ENCODE data around the gene PDZD7.
A peak's percentile ranks its signal among the peaks of the same experiment; 100 is the strongest.
"Not testable (repeated sequence)": the region's sequence is repeated elsewhere in the genome, so short reads cannot be mapped to it uniquely, and the experiment has no call there.

PDZD7 gene

DNA sequence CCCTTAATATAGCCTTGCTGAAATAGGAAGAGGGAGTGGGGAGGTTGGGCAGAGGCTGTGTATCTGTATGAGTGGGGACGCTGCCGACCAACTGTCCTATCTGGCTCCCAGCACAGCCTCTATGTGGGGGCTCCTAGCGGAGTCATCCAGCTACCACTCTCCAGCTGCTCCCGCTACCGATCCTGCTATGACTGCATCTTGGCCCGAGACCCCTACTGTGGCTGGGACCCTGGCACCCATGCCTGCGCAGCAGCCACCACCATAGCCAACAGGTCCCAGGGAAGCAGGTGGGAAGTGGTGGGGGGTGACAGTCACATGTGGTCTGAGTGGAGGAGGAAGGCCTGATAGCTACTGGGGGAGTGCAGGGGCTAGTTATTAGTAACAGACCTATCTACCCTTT lies 50.2 kb downstream of the PDZD7 start:
- peak in 1 of 2 donors; percentile 2 for DNase-seq

DNA sequence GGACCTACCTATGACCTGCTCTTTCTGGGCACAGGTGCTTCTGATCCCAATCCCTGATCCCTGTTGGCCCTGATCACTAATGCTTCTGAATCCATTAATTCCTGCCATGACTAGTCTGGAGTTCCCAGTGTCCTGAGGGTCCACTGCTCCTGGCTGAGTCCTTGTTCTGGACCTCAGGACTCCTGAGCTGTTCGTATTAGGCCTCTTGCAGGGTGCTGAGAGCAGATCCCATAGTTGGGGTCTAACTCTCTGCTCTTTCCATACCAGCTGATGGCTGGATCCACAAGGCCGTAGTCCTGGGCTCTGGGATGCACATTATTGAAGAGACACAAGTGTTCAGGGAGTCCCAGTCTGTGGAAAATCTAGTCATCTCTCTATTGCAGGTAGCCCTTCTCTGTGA lies 50.6 kb downstream of the PDZD7 start:
- DNase-seq, result peak in 1 of 2 donors; percentile 4

DNA sequence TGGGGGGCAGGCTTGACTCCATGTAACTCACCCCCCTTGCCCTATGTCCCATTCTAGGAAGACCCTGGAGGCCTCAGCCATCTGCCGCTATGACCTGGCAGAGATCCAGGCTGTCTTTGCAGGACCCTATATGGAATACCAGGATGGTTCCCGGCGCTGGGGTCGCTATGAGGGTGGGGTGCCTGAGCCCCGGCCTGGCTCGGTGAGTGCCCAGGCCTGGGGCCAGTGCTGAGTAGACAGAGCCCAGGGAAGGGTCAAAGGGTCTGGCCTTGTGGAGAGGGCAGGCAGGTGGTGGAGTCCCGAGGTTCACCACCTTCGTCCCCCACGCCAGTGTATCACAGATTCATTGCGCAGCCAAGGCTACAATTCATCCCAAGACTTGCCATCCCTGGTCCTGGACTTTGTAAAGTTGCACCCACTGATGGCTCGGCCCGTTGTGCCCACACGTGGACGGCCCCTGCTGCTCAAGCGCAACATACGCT lies 51.1 kb downstream of the PDZD7 start:
- DNase-seq, result peak in 1 of 2 donors; percentile 3

GRCh38 chr10:100978901-100979195 lies 52.1 kb downstream of the PDZD7 start:
- DNase-seq, result peak in 1 of 2 donors; percentile 9

- DNase-seq, result no peak
These were observed 52.6 kb downstream of the PDZD7 start for GRCh38 chr10:100978121-100978900.

- DNase-seq, result peak in 1 of 2 donors; percentile 7
These were observed 53.5 kb downstream of the PDZD7 start for GRCh38 chr10:100977436-100977835.

GRCh38 chr10:100976906-100977305 lies 54.0 kb downstream of the PDZD7 start:
- no peak for DNase-seq

- DNase-seq, result not testable (repeated sequence)
These were observed 55.5 kb downstream of the PDZD7 start for GRCh38 chr10:100975397-100975796.

DNA sequence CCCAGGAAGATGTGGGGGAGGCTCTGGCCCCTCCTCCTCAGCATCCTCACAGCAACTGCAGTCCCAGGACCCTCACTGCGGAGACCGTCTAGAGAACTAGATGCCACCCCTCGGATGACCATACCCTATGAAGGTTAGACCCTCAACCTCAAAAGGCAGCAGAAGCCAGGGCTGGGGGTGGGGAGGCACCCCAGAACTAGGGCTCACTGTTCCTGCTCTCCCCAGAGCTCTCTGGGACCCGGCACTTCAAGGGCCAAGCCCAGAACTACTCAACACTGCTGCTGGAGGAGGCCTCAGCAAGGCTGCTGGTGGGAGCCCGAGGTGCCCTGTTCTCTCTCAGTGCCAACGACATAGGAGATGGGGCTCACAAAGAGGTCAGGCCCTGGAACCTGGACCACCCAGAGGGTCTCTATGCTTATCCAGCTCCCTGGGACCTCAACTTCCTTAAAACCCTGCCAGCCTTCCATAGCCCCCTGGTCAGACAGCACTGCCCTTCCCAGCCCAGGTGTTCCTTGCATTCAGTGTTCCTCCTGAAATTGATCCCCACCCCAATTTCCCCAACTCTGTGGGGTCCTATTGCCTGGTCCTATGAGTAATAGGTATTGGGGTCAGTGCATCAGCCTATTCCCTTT lies 57.9 kb downstream of the PDZD7 start:
- no peak for DNase-seq

GRCh38 chr10:100972115-100972903 lies 58.6 kb downstream of the PDZD7 start:
- DNase-seq, result no peak

- no peak for DNase-seq
These were observed 59.8 kb downstream of the PDZD7 start for GRCh38 chr10:100970914-100971811.

DNA sequence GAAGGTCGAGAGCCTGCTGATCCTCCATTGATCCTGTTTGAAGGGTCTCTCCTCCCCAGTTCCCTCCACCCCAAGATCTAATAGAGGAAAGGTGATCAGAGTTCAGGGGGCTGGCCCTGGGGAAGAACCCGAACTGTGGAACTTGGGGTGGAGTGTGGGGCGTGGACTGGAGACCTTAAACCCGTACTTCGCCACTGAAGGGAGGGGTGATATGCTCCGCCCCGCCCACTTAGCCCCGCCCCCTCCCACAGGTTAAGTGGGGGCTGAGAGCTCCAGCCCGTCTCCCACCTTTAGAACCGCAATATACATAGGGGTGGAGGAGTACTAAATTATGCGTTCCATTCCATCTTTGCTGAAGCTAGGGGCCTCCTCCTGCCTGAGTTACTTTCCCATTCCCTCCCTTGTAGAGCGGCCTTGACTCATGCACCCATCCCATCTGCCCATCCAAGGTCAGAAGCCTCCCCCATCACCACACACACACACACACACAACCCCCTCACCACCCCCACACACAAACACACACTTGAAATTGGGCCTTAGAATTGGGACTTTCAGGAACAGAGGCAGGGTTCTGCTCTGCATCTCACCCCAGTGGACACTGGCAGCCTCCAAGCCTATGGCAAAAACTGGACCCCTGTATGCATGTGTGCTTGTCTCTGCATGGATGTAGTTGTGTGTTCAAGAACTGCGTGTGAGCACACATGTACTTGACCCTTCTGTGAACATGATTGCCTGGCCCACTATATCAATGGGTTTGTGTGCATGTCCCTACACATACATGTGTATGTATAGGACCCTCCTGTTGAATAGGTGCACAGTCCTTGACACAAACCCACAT lies 60.6 kb downstream of the PDZD7 start:
- DNase-seq, result peak; percentile 41 to 53

DNA sequence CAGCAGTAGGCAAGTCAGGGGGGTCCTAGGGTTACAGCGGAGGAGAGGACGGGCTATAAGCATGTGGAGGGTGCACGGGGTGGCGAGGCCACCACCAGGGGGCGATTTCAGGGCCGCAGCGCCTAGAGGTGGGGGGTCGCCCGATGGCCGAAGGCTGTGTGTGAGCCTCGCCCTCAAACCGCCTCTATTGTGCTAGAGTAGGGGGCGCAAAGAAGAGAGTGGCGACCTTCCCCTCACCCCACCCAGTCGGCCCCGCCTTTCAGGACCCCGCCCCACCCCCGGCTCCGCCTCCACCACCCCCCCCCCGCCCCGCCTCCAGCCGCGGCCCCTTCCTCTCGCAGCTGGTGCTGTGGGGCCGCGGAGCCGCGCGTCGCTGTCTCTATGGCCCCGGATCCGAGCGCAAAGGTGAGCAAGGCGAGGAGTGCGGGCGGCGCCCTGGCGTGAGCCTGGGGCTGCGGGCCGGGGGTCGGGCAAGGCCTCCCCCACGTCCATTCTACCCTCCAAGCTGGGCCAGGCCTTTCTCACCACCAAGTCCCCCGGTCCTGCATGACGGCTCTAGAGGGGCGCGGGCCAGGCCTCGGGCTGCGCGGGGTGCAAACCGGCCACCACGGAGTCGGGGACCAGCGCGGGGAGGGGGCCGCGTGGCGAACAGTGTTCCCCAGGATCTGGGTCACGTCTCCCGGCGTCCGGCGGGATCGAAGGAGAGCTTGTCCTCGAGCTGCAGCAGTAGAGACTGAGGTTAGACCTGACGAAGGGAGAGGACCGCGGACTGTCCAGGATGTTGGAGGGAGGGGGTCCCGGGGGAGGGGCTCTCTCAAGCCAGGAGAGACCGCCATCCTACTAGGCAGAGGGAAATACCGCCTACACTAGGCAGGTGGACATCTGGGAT lies 61.5 kb downstream of the PDZD7 start, which contains the start of gene SEMA4G:
Gene SEMA4G, plus strand, starts transcription at position 318 of the 889 bp plus-strand sequence. CDS start 3,409 bp downstream, outside the sequence.
- DNase-seq, result peak; percentile 19 to 48

DNA sequence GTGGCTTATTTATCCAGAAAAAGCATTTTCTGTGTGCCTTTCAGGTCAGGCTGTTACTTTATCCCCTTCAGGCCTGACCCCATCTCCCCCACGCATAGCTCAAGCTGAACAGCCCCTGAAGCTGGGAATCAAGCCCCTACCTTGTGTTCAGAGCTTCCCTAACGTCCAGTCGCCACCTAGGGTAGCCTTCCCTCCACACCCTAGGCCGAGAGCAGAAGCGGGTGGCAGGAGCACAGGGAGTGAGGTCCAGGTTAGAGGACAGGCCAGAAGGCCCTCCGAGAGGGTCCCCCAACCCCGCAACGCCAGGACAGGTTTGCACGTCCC lies 62.1 kb downstream of the PDZD7 start:
- no peak for DNase-seq

GRCh38 chr10:100968062-100968736 lies 62.7 kb downstream of the PDZD7 start:
- no peak for DNase-seq

GRCh38 chr10:100967332-100967731 lies 63.6 kb downstream of the PDZD7 start:
- DNase-seq, result no peak

GRCh38 chr10:100966887-100967286 lies 64.0 kb downstream of the PDZD7 start:
- DNase-seq, result no peak

GRCh38 chr10:100965820-100966219 lies 65.1 kb downstream of the PDZD7 start:
- no peak for DNase-seq

DNA sequence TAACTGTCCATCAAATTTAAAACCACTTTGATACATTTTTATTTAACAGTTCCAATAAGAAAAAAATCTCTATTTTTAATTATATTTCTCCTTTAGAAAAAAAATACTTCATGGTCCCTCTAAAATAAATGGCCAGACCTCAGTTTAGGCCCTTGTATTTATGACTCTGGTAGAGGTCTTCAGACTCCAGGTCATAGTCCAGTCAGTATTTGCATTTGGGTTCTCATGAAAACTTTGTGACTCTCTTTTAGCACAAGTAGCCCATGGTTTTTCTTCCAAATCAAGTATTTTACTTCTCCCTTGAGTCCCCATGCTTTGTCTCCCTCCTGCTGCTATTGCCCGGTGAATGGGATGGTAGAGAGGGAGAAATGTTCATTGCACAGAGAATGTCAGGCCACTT lies 67.1 kb downstream of the PDZD7 start:
- DNase-seq, result no peak

Measured in CD4-positive, alpha-beta T cell treated with Interleukin-4 for 1 hour (primary cell).